ENCODE measurements around the gene TRMT13. TPM values are rescaled to one million over a fixed set of nuclear protein-coding genes. Genes with fewer than 3 reads are reported as not detected.
"Not testable (repeated sequence)": the region's sequence is repeated elsewhere in the genome, so short reads cannot be mapped to it uniquely, and the experiment has no call there.

TRMT13 gene
- total RNA-seq, 2 experiments from 2014 or later = 18.1 to 22.3 TPM

DNA sequence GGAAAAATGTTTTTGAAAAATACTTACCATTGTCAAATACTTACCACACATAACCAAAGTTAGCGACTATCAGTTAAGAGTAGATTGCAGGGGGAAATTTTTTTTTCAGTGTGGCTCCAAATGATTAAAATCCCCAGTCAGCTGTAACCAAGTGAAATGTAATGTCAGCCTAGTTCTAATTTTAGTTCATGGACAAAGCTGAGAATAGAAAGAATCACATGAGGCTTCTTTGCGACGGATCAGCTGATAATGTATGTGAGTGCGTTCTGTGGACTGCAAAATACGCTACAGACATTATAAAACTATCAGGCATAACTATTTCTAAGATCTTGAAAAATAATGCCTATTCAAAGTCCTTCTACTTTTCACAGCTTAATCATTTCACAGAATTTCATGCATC is 45.1 kb downstream of the TRMT13 start, which contains the start of gene LRRC39:
LRRC39 (minus strand) TSS at position 166 of the 400 bp plus-strand sequence. CDS start 9,740 bp downstream, outside the sequence.
- DNase-seq = no peak
- H3K36me3 Mint-ChIP-seq = no peaks in the 10 kb centered on the region
- H3K4me1 Mint-ChIP-seq = no peaks in the 10 kb centered on the region
- H3K27ac Mint-ChIP-seq = no peak within 1 kb of the TSS
- H3K4me3 Mint-ChIP-seq = no peak within 1 kb of the TSS
- ATAC-seq = no peak
- H3K9me3 Mint-ChIP-seq (ENCODE audit: low read depth) = no peaks in the 10 kb centered on the region
- peaks cover 4% of the 10 kb centered on the region for H3K27me3 Mint-ChIP-seq
- CTCF ChIA-PET = no interaction called here

DNA sequence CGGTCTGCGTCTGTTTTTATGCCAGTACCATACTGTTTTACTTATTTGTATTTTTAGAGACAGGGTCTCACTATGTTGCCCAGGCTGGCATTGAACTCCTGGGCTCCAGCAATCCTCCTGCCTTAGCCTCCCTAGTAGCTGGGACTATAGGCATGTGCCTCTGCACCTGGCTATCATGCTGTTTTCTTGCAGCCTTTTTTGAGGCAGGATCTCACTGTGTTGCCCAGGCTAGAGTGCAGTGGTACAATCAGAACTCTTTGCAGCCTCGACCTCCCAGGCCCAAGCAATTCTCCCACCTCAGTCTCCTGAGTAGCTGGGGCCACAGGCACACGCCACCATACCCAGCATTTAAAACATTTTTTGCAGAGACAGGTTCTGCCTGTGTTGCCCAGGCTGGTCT is 50.4 kb downstream of the TRMT13 start:
- no peak overlapping the region for H3K4me3 Mint-ChIP-seq
- H3K27me3 Mint-ChIP-seq = no peaks in the 10 kb centered on the region
- no peak for DNase-seq
- CTCF ChIA-PET = no interaction called here
- no peak for ATAC-seq
- no peaks in the 10 kb centered on the region for H3K9me3 Mint-ChIP-seq (ENCODE audit: low read depth)
- H3K4me1 Mint-ChIP-seq = no peaks in the 10 kb centered on the region
- peaks cover 3% of the 10 kb centered on the region for H3K36me3 Mint-ChIP-seq
- no peak overlapping the region for H3K27ac Mint-ChIP-seq

DNA sequence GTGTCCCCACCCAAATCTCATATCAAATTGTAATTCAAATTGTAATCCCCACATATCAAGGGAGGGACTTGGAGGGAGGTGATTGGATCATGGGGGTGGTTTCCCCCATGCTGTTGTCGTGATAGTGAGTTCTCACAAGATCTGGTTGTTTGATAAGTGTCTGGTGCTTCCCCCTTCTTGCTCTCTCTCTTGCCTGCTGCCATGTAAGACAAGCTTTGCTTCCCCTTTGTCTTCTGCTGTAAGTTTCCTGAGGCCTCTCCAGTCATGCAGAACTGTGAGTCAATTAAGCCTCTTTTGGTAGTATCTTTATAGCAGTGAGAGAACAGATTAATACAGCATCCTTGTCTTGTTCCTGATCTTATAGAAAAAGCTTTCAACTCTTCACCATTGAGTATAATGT is 51.6 kb downstream of the TRMT13 start:
- ATAC-seq = no peak

GRCh38 chr1:100187912-100188311 is 54.9 kb downstream of the TRMT13 start:
- DNase-seq (no peak), ATAC-seq (no peak)
- no peak overlapping the region for H3K27ac Mint-ChIP-seq
- no peaks in the 10 kb centered on the region for H3K4me1 Mint-ChIP-seq
- H3K4me3 Mint-ChIP-seq = no peak overlapping the region
- no peaks in the 10 kb centered on the region for H3K27me3 Mint-ChIP-seq
- CTCF ChIA-PET = interaction anchor here (1.0 kb wide), 1 partner anchor 27 kb away, joined by 3 read pairs; no protein-coding TSS in a partner anchor
- peaks cover 14% of the 10 kb centered on the region for H3K36me3 Mint-ChIP-seq
- H3K9me3 Mint-ChIP-seq (ENCODE audit: low read depth) = no peaks in the 10 kb centered on the region

More for the DNA sequence above, 51.6 kb downstream of the TRMT13 start:
- H3K27ac Mint-ChIP-seq = no peak overlapping the region
- no peaks in the 10 kb centered on the region for H3K9me3 Mint-ChIP-seq (ENCODE audit: low read depth)
- CTCF ChIA-PET = interaction anchor here (0.7 kb wide), 1 partner anchor 30 kb away, joined by 3 read pairs; no protein-coding TSS in a partner anchor
- H3K27me3 Mint-ChIP-seq = no peaks in the 10 kb centered on the region
- DNase-seq = no peak
- H3K4me1 Mint-ChIP-seq = no peaks in the 10 kb centered on the region
- H3K4me3 Mint-ChIP-seq = no peak overlapping the region
- peaks cover 3% of the 10 kb centered on the region for H3K36me3 Mint-ChIP-seq

DNA sequence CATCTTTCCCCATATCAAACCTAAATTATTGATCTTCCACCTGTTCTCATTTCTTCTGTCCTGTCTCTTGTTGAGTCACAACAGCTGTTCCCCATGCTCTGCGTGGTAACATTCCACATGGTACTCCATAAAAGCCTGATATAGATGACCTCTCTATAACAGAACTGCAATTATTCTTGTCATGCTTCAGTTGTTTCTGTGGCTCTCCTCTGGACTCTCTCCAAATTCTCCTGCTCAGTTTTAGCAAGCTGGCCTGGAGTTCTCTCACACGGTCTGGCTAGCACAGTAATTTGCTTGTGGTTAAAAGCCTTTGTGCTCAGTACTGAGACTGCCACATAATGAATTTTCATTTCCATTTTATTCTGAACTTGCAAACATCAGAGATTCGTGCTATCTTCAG is 55.7 kb downstream of the TRMT13 start:
- CTCF ChIA-PET = interaction anchor here (1.0 kb wide), 1 partner anchor 26 kb away, joined by 3 read pairs; no protein-coding TSS in a partner anchor
- no peaks in the 10 kb centered on the region for H3K9me3 Mint-ChIP-seq (ENCODE audit: low read depth)
- H3K4me1 Mint-ChIP-seq = no peaks in the 10 kb centered on the region
- no peak for DNase-seq
- H3K36me3 Mint-ChIP-seq = peaks cover 14% of the 10 kb centered on the region
- ATAC-seq = no peak
- H3K27me3 Mint-ChIP-seq = no peaks in the 10 kb centered on the region
- H3K27ac Mint-ChIP-seq = no peak overlapping the region
- H3K4me3 Mint-ChIP-seq = no peak overlapping the region

DNA sequence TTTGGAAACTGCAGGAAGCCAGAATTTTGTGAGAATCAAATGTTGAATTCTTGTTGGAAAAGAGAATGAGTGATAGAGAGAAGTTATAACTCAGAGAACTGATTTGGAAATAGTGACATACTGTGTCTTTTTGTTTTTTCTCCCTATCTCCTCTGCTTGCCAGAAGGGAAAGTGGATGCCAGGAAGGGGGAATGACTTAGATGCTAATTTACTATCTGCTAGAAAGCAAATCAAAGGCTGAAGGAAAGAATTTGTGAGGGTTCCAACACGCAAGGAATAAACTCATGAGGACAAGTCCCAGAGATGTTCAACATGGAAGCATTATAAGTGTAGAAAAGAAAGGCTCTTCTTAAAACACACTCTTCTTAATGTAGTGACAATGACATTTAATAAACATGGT is 65.6 kb downstream of the TRMT13 start:
- peaks cover 3% of the 10 kb centered on the region for H3K9me3 Mint-ChIP-seq (ENCODE audit: low read depth)
- H3K4me1 Mint-ChIP-seq = no peaks in the 10 kb centered on the region
- H3K36me3 Mint-ChIP-seq = peaks cover 58% of the 10 kb centered on the region
- CTCF ChIA-PET = no interaction called here
- ATAC-seq (no peak), DNase-seq (no peak)
- H3K27ac Mint-ChIP-seq = no peak overlapping the region
- H3K4me3 Mint-ChIP-seq = no peak overlapping the region
- H3K27me3 Mint-ChIP-seq = no peaks in the 10 kb centered on the region

DNA sequence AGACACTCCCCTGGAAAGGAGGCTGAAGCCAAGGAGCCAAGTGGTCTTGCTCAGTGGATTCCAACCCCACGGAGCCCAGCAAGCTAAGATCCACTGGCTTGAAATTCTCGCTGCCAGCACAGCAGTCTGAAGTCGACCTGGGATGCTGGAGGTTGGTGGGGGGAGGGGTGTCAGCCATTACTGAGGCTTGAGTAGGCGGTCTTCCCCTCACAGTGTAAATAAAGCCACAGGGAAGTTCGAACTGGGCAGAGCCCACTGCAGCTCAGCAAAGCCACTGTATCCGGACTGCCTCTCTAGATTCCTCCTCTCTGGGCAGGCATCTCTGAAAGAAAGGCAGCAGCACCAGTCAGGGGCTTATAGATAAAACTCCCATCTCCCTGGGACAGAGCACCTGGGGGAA is 67.1 kb downstream of the TRMT13 start:
- ATAC-seq; H3K4me1 Mint-ChIP-seq; H3K27me3 Mint-ChIP-seq; H3K27ac Mint-ChIP-seq; H3K4me3 Mint-ChIP-seq; H3K9me3 Mint-ChIP-seq (ENCODE audit: low read depth); DNase-seq; CTCF ChIA-PET: not testable (repeated sequence)
- peaks cover 72% of the 10 kb centered on the region for H3K36me3 Mint-ChIP-seq

Other genes with a start within 250 kb of the TRMT13 start
- gene SLC35A3, start 163.2 kb upstream of the TRMT13 start, total RNA-seq = 10 to 100 TPM; 14.6 to 17.7 TPM
- gene SASS6, start 233 bp upstream of the TRMT13 start, total RNA-seq = 10 to 100 TPM; 17.1 to 17.3 TPM
- under 1 TPM; 0.68 to 0.82 TPM for gene LRRC39, start 45.1 kb downstream of the TRMT13 start, total RNA-seq
- 10 to 100 TPM; 11.2 to 13.2 TPM for gene DBT, start 116.7 kb downstream of the TRMT13 start, total RNA-seq
- gene RTCA, start 133.1 kb downstream of the TRMT13 start, total RNA-seq = 10 to 100 TPM; 67.4 to 67.9 TPM
- 10 to 100 TPM; 34.2 to 43.1 TPM for gene CDC14A, start 219.3 kb downstream of the TRMT13 start, total RNA-seq